HG03442 (cell line): ENCODE data around the gene C19orf85.
A peak's percentile ranks its signal among the peaks of the same experiment; 100 is the strongest.

Source experiments
- ATAC-seq: cut with Tn5 transposase; IDR thresholded peaks from one replicate; pipeline ENCODE4 v1.9.1; 2021; ENCODE audit warnings: mild to moderate bottlenecking, moderate library complexity; ENCODE audit not compliant: unreplicated experiment

Gene C19orf85

DNA sequence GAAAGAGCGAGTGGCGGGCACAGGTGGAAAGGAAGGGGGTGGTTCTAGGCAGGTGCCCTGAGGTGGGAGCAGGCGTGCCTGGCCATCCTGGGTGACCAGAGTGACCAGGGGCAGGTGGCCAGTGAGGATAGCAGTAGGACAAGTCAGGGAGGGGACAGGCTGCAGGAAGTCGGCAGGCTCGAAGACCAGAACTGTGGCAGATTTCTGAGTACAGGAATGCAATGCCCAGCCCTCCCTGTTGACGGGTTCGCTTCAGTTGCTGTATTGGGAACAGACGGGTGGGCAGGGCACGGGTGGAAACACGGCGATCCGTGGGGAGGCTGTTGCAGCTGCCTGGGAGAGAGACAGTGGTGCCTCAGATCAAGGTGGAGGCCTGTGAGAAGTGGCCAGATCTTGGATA is 13.8 kb upstream of the C19orf85 start:
- ATAC-seq: no peak

- ATAC-seq: no peak
Measured at GRCh38 chr19:55477905-55478304, 13.4 kb upstream of the C19orf85 start.

GRCh38 chr19:55476100-55476775 is 11.7 kb upstream of the C19orf85 start, which contains the start of gene ZNF628:
Gene ZNF628 (plus strand): TSS chr19:55476617. CDS start chr19:55479911, 3,294 bp downstream.
- ATAC-seq: peak; percentile 82

- ATAC-seq: no peak
Measured at GRCh38 chr19:55474269-55475265, 10.0 kb upstream of the C19orf85 start.

DNA sequence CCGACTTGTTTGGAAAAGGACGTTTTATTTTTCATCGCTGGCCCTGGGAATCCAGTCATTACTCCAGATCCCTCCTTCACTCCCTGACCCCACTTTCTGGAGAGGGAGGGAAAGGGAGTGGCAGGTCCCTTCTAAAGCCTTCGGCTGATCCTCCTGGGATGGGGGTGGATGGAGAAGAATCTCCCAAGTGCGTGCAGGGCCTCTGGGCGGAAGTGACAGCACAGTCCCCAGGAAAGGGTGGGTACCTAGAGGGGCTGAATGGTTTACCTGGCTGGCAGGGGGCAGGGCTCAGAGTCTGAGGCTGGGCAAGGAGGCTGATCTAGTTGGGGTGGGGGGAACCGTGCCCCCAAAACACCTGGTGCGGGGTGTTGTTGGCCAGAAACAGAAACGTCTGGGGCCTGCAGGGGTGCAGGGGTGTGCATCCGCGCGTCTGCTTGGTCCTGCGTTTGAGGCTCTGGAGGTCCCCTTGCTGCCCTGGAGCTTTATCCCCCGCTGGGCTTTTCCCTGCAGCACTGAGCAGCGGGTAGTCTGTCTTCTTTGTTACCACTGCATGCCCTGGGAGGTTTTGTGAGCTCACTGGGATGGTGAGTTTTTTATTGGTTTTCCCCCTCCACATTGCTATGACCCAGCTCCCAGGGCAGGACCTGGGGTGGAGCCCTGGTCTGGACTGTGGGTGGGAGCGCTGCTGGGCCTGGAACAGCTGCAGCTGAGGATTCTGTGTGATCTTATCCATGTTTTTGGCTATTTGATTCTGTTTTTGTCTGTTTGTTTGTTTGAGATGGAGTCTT is 8.9 kb upstream of the C19orf85 start:
- ATAC-seq: no peak

- ATAC-seq: no peak
Measured at GRCh38 chr19:55472463-55472862, 7.9 kb upstream of the C19orf85 start.

DNA sequence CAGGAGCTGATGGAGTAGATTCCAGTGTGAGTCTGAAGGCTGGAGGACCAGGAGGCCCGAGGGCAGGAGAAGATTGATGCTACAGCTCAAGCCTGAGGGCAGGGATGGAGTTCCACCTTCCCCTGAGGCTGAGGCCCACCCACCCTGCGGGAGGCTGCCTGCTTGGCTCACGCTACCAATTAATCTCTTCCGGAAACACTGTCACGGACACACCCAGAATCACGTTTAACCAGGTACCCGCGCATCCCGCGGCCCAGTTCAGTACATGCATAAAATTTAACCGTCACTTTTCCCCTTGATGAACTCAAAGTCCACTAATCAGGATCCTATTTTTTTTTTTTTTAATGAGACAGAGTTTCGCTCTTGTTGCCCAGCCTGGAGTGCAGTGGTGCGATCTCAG is 6.7 kb upstream of the C19orf85 start:
- no peak for ATAC-seq

DNA sequence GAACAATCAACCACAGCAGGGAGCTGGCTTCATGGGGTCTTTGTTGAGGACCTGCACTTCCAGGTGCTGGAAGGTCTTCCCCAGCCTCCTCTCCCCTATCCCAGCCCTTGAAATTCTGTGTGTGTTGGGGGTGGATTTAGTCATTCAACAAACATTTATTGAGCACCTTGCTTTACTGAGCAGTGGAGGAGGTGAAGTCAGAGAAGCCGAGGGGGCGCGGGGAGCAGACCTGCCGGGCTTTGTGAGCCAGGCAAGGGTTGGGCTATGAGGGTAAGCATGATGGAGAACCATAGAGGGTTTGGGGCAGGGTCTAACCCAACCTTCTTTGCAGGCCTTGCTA is 3.5 kb upstream of the C19orf85 start:
- no peak for ATAC-seq

DNA sequence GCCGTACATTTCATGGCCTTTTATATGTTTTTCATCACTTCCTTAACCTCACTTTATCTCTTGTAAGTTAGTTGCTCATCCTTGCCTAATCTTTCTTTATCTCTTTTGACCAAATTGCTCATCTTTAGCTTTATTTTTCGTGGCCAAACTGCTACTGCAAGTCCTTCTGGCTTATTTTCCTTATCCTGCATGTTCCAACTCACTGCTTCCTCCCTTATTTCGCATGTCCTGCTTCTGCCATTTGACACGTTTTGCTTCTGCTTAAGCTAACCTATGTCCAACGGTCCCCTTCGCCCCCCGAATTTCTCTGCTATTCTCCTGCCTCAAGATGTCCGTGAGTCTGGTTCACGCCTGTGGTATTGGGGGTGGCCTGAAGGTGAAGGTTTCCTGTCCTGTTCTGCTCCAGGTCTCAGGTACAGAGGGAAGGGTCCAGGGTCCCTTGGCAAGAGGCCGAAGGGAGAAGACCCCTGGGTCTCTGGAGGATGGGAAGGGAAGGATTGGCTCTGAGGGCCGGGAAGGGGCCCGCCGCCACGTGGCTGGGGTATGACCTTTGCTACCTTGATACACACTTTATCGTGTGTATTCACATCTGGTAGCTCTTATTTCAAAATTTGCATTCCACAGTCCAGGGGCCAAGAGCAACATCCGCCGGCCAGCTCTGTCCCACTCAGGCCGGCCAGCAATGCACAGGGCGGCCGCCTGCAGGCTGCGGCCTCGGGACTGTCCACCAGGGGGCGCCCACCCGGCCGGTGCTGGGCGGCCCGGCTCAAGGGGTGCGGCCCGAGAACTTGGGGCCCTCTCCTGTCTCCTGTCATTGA is 2.9 kb upstream of the C19orf85 start:
- no peak for ATAC-seq

- ATAC-seq: no peak
Measured at GRCh38 chr19:55466241-55466614, 1.7 kb upstream of the C19orf85 start.

DNA sequence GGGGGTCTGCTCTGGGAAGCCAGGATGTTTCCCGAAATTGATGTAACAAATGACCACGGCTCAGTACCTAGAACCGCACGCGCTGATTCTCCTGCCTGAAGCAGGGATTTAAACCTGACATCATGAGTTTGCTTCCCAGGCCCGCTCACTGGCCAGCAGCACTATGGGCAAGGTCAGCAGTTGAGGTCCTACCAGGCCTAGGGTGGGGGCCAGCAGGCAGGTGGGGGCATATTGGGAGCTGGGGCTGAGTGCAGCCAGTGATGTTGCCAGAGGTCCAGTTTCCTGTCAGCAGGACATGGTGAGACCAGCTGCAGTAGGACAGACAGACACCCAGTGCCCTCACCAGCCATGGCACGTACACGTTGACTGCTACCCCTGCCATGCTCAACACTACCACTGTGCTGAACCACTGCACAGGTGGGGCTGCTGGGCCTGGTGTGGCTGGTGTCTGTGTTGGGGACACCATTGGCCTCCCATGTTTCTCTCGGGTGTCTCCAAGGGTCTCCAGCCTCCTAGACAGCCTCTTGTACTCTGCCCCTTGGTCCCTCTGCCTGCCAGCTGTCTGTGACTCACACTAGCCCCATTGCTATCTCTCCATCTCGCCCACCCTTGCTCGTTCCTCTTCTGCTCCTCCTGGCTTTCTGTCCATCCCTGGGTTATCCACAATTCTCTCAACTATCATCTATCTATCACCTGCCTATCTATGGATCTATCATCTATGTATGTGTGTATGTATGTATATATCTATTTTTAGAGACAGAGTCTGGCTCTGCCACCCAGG is 1.1 kb upstream of the C19orf85 start:
- ATAC-seq: no peak

DNA sequence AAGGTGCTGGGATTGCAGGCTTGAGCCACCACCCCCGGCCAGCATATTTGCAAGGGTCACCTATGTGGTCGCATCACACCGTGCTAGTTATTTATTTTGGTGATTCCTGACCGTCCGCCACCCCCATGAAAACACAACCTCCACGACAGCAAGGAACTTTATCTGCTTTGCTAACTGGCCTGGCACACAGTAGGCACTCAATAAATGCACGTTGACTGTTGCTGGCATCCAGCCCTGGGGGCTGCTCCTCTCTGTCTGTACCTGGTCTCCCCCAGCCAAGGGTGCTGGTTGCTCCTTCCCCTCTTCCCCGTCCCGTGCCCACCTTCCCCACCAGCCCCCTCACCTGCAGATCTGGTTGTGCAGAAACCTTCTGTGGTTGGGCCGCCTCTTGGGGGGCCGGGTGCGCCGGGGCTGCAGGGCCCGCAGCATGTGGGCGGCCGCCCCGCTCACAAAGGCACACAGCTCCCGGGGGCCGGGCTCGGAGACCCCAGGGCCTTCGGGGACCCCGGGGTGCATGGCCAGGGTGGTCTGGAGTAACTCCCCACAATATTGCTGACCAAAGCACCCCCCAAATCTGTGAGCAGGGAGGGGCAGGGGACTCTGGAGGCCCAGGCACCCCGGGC is 401 bp downstream of the C19orf85 start:
- no peak for ATAC-seq

DNA sequence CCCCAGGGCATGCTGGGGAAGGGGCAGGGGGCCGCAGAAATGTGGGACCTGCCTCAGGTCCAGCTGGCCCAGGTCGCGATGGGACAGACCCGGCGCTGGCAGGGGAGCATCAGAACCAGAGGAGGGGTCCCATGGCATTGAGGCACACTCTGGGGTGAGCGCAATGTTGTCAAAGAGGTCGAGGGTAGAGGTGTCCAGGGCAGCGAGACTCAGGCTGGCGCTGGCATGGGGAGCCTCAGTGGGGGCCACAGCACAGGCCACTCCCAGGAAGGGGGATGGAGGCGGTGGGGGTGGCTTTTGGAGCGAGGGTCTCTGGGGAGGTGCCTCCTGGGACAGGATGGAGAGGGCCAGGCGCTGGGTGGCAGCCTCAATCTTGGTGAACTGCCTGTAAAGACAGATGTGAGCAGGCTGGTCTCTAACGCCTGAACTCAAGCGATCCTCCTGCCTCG is 944 bp downstream of the C19orf85 start:
- ATAC-seq: no peak

DNA sequence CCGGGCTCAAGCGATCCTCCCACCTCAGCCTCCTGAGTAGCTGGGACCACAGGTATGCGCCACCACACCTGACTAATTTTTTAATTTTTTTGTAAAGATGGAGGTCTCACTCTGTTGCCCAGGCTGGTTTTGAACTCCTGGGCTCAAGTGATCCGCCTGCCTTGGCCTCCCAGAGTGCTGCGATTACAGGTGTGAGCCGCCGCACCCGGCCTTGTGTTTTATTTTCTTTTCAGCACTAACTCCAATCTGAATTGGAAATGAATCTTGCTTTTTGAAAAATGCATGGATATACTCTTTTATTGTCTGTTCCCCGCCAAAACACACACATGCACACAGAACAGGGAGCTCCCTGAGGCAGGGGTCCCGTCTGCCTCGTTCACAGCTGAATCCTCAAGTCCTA is 1.8 kb downstream of the C19orf85 start:
- no peak for ATAC-seq

DNA sequence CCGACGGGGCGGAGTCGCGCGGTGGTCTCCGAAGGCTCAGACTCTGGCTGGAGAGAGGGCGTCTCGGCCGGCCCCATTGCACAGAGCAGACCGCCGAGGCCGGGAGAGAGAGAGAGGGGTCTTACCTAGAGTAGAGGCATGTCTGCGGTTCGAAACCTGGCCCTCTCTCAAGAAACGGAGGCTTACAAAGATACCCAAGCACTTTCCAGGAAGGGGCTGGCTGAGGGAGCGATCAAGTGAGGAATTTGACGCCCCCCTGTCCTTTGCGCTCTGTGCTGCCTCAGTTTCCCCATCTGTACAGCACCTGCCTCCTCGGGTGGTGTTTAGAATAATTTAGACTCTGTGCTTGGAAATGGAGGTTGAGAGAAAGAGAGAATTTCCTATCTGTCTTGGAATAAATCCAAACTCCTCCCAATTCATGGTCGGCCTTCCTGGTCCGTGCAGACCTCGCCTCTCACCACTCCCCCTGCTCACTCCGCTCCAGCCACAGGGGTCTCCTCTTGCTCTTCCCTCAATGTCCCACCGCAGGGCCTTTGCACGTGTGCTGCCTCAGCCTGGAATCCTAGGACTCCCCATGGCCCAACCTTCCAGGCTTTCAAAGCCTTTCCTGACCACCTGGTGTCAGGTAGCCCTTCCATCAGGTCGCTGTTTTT is 2.5 kb downstream of the C19orf85 start:
- ATAC-seq: no peak

DNA sequence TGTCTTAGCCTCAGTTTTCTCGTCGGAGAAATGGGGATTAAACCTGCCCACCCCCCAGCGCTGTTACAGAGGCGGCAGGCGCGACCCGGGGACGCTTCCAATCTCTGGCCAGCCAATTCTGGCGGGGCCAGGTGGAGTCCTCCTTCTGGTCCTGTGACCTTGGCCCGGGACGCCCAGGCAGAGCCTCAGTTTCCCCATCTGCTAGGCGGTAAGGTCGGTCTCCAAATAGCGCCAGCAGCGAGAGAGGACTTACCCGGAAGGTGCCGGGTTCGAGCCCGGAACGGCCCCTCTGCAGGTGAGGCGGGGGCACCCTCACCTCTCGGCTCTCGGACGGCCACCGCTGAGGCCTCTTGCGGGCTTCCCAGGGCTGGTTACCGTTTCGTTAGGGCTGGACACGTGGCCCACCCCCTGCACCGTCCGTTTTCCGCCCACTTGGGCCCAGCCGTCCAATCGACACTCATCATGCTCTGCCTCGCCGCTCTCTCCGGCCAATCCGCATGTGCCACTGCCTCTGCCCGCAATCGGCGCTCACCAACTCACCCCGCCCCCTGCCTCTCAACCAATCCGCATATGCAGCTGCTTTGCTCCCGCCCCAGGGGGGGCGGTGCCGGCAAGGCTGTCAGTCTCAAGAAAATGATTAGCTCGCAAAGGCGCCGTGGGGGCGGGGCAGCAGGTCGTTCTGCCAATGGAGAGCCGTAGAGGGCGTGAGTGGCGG is 3.1 kb downstream of the C19orf85 start, which contains the start of gene ISOC2:
Gene ISOC2 (minus strand): TSS at position 384 of the 715 bp plus-strand sequence. CDS start 5,156 bp downstream, outside the sequence.
- peak; percentile 92 for ATAC-seq

- no peak for ATAC-seq
Measured at GRCh38 chr19:55460670-55461258, 3.8 kb downstream of the C19orf85 start.
